Non-pigmented ciliary epithelial cell (primary cell): ENCODE results near the gene GPX2.
"Not testable (repeated sequence)": the region's sequence is repeated elsewhere in the genome, so short reads cannot be mapped to it uniquely, and the experiment has no call there.

Source experiments
- DNase-seq: peaks from one replicate; pipeline ENCODE4 v3.0.0-alpha.2; 2010; ENCODE audit warnings: low read depth

GPX2 gene

DNA sequence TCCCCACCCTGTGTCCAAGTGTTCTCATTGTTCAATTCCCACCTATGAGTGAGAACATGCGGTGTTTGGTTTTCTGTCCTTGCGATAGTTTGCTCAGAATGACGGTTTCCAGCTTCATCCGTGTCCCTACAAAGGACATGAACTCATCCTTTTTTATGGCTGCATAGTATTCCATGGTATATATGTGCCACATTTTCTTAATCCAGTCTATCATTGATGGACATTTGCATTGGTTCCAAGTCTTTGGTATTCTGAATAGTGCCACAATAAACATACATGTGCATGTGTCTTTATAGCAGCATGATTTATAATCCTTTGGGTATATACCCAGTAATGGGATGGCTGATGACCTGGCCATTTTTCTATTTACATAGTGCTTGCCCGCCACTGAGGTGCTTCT, 29.1 kb downstream of the GPX2 start:
- DNase-seq = not testable (repeated sequence)

DNA sequence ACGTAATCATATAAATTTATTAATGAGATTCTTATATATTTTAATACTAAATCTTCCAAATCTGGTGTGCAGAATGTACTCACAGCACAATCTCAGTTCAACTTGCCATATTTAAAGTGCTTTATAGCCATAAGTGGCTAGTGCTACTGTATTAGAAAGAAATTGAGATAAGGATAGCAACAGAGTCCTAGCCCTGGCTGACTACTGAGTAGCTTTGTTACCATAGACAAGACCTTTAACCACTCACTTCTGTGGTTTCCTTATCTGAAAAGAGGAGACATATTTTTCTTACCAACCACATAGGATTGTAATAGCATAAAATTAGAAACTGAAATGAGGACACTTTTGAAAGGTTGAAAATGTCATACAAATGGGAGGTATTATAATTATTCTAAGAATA, 30.3 kb downstream of the GPX2 start:
- DNase-seq = no peak

DNA sequence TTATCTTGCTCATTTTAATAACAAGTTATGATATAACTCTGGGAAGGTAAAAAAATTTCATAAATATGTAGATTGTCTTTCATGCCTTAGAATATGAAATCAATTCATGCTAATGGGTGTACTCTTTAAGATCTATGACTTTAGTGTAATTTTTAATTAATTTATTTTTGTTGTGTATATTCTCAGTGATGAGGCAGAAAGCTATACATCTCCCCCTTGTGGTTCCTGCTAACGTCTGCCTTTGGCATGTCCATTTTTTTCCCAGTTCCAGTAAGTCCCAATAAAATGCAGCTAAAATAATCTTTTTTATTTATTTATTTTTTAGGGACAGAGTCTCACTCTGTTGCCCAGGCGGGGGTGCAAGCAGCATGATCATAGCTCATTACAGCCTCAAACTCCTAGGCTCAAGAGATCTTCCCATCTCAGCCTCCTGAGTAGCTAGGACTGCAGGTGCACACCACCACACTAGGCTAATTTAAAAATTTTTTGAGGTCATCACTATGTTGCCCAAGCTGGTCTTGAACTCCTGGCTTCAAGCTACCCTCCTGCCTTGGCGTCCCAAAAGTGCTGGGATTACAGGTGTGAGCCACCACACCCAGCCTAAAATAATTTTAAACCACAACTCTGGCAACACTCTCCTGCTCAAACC, 31.6 kb downstream of the GPX2 start:
- DNase-seq = no peak

DNA sequence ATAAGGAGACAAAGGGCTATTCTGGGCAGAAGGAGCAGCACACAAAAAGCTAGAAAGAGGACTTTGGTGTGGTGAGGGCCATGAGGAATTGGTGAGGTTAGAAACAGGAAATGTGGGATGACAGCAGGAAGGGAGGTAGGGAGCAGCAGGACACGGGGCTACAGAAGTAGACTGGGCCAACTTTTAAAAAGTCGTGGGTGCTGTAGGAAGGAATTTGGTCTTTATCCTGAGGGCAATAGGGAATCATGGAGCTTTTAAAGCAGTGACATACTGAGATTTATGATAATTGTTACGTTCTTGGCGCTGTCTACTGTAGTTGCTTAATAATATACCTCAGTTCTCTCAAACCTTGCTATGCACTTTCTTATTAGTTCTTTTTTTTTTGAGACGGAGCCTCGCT, 36.5 kb downstream of the GPX2 start:
- no peak for DNase-seq

DNA sequence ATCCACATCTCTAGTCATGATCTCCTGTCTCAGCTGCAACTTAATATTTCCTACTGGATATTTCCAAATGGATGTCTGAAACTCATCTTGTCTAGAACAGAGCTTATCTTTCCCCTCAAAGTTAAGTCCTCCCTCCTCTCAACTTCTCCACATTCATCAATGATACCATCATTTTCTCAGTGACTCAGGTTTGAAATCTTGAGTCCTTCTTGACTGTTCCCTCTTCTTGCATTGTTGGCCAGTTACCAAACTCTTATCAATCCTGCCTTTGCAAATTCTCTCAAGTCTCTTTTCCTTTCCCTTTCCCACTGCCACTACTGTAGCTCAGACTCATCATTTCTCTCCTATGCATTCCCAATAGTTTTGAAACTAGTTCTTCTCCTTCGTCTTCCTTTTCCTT, 42.6 kb downstream of the GPX2 start:
- DNase-seq = no peak

DNA sequence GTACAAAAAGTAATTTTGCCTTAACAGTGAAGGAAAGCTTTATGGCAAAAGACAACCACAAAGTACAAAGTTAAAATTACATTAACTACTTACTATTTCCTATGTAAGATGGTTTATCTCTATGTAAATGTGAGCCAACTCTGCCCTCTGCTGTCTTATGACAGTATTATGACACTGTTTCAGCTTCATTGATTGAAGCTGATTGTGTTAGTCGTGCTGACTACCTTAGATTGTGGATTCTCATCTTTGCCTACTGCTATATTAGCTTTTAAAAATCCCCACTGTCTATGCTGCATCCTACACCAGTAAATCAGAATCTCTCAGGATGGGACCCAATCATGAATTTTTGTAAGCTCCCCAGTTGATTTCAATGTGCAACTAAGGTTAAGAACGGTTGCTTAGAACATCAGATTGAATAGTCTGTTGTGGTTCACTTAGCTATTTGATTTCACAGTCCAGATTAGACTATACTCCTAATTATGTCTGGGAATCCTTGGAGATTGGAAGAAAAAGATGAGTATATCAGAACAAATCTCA, 50.6 kb downstream of the GPX2 start:
- no peak for DNase-seq

DNA sequence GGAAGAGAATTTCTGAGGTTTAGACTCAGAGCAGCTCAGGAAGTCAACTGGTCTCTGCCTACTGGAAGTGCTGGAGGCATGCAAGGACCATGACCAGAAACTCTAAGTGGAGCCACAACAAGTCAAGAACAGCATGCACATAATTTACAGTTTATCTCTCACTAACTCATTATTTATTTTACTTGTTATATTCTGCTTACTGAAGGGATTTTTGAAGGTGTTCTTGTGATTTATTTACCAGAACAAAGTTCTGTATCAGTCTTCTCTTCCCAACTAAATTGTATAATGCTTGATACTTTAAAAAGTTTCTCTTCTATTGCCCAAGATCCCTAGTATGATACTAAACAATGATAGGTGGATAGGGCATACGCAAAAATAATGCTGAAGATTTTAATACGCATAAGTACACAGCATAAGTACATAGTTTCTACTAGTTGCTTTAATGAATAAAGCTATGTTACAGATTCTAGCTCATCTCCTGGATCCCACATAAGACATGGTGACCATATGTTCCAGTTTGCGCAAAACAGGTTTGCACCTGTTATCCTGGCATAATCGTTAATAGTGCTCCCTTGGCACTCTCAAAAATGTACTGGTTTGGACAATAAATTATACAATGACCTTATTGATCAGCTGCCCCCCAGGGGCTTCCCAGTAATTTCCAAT, 51.2 kb downstream of the GPX2 start:
- DNase-seq = no peak

DNA sequence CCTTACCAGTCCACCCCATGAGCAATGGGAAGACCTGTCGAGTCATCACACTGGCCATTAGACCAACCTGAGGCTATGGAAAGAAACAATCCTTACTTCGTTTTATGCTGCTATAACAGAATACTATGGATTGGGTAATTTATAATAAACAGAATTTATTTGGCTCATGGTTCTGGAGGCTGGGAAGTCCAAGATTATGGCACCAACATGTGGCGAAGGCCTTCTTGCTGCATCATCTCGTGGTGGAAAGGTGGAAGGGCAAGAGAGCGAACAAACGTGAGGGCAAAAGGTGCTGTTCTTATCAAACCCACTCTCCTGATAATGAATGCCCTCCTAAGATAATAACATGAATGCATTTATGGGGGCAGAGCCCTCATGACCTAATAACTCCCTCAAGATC, 53.2 kb downstream of the GPX2 start:
- no peak for DNase-seq
